Muscle of back (tissue), 13 donors: ENCODE measurements around the gene TUBG2. TPM values are rescaled to one million over a fixed set of nuclear protein-coding genes. Genes with fewer than 3 reads are reported as not detected.
A peak's percentile ranks its signal among the peaks of the same experiment; 100 is the strongest.
"Not testable (repeated sequence)": the region's sequence is repeated elsewhere in the genome, so short reads cannot be mapped to it uniquely, and the experiment has no call there.

Source experiments
- DNase-seq, 3 donors: peaks; one replicate each; pipeline versions ENCODE4 v3.0.0 to v3.0.0-alpha.2; 2013
- long read RNA-seq, 9 donors: transcript quantifications; one replicate each; lab custom pipeline, GENCODE V29; 2026
- polyA plus RNA-seq, 10 donors: library from polyadenylated mRNA; unstranded; fragments of 120-200 nt; gene quantifications; one replicate each; pipeline ENCODE4 v1.2.1, GENCODE V29; 2013; ENCODE audit not compliant: insufficient read length in 10 of 10

TUBG2 gene
- 10 to 100 TPM in 9 of 10 donors, 1 to 10 TPM in 1; 9.7 to 21.2 (median 12.6) TPM for polyA plus RNA-seq
- long read RNA-seq, donor 1, partial matches to known transcripts: 0 of 3 reads
- long read RNA-seq, donor 1, other reads (novel, unspliced or antisense): 0 of 3 reads
- long read RNA-seq, donor 2, partial matches to known transcripts: 0 of 3 reads
- long read RNA-seq, donor 2, other reads (novel, unspliced or antisense): 0 of 3 reads
- long read RNA-seq, donor 3: 0 reads
- long read RNA-seq, donor 4: 0 reads
- long read RNA-seq, donor 5, partial matches to known transcripts: 0 of 2 reads
- long read RNA-seq, donor 5, other reads (novel, unspliced or antisense): 0 of 2 reads
- long read RNA-seq, donor 6: 0 reads
- long read RNA-seq, donor 7, partial matches to known transcripts: 0 of 4 reads
- long read RNA-seq, donor 7, other reads (novel, unspliced or antisense): 0 of 4 reads
- long read RNA-seq, donor 8, partial matches to known transcripts: 0 of 1 reads
- long read RNA-seq, donor 8, other reads (novel, unspliced or antisense): 0 of 1 reads
- long read RNA-seq, donor 9: 0 reads

DNA sequence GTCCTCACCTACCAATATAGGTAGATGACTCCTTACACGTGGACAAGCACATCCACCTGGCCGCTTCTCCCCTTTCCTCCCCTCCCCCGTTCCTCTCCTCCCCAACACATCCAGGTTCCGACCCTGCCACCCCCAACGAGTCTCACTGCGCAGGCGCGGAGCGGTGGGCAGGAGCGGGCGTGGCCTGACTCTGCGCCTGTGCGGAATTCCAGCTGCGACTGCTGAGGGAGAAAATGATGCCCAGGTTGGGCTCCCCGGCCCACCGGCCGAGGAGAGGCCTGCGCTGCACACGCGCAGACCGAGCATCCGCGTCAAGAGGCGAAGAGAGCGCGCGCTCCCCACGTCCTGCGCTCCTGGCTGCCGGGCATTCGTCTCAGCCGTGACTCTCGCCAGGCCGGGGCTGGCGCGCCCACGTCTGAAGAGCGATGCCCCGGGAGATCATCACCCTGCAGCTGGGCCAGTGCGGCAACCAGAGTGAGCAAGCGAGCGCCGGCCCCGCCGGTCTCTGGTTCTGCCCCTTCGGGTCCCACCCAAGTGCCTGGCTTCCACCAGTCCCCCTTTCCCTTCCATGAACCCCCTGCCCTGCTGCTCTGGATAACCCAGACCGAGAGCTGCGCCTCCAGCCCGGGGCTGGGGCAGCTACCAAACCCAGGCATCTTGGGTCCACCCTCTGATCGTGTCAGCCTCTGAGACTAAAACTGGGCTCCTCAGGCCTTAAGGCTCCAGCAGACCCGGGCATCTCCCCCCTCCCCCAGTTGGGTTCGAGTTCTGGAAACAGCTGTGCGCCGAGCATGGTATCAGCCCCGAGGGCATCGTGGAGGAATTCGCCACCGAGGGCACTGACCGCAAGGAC, at the start of gene TUBG2:
TSS of gene TUBG2 (plus strand) at position 206 of the 853 bp plus-strand sequence. CDS start at position 426, 220 bp downstream.
- DNase-seq: peak; percentile 88 to 95 (median 92)

- DNase-seq: not testable (repeated sequence)
Observed at GRCh38 chr17:42609814-42610801, 49.0 kb upstream of the TUBG2 start.

DNA sequence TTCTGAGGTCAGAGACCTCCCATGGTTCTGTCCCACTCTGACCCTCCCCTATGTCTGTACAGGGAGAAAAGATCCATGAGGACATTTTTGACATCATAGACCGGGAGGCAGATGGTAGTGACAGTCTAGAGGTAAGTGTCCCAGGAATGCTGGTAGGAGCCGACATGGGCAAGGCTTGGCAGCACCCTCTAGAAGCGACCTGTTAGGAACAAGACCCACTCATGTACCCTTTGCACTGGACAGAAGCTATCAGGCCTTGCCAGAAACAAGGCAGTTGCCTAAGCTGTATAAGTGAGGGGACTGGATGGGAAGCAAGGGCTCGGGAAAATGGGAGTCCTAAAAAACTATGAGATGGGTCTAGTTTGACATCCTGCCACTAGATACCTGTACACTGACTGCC, 47.1 kb upstream of the TUBG2 start:
- DNase-seq: no peak

- no peak for DNase-seq
Observed at GRCh38 chr17:42613699-42614295, 45.3 kb upstream of the TUBG2 start.

DNA sequence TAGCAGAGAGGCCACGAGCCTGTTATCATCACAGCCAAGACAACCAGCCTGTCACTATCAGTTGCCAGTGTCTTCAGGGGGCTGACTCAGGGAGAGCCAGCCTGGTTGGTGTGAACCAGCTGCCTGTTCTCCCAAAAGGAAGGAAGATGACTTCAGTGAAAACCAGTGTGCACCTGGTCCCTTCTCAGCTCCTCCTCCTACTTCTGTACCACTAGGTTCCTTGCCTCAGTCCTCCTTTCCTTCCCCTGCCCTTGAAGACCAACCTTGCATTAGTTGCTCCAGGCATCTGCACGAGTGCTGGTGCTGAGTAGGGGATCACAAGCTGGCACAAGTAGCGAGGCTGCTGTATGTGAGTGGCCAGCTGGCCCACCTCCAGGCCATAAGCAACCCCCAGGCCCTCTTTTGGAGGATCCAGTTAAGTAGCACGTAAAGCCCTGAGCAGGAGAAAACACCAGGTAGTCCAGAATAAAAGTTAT, 41.1 kb upstream of the TUBG2 start:
- peak in 2 of 3 donors; percentile 7 to 9 for DNase-seq

GRCh38 chr17:42618442-42619150, 40.5 kb upstream of the TUBG2 start:
- DNase-seq: peak; percentile 57 to 69 (median 58)

- not testable (repeated sequence) for DNase-seq
Observed at GRCh38 chr17:42621987-42622386, 37.1 kb upstream of the TUBG2 start.

DNA sequence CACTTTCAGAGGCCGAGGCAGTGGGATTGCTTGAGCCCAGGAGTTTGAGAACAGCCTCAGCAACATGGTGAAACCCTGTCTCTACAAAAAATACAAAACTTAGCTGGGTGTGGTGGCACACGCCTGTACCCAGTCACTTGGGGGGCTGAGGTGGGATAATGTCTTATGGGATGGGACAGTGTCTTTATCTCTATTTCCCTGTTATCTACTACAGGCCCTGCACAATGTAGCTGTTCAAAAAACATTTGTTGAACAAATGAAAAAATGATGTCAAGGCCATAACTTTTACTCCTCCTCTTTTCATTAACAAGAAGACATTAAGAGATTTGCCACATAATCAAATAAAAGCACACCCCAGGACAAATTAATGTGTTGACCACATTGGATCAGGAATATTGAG, 35.8 kb upstream of the TUBG2 start:
- DNase-seq: no peak

DNA sequence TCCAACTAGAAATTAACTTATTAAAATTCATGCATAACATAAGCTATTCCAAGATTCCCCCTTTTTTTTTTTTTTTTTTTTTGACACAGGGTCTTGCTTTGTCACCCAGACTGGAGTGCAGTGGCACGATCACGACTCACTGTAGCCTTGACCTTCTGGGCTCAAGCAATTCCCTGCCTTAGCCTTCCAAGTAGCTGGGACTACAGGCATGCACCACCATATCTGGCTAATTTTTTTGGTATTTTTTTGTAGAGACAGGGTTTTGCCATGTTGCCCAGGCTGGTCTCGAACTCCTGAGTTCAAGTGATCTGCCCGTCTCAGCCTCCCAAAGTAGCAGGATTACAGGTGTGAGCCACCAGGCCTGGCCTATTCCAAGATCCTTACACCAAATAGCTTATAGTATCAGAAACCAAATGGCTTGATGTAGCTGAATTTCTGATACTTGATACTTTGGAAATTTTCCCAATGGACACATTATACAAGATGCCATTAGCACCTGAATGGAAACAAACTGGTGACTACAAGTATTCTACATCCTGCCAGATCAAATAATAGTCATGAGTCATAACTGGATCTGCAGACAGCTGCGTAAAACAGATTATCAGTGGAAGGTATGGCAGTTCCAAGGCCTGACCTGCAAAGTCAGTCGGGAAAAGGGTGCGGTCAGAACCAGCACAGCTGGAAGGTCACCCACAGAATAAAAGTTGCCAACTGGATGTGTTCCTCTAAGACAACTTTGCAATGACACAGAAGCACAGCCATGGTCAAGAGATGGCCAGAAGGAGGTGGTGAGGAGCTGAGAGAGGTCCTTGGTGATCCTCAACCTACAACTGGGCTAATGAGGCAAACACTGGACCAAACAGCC, 35.1 kb upstream of the TUBG2 start:
- no peak for DNase-seq

- DNase-seq: not testable (repeated sequence)
Observed at GRCh38 chr17:42627032-42627764, 31.9 kb upstream of the TUBG2 start.

DNA sequence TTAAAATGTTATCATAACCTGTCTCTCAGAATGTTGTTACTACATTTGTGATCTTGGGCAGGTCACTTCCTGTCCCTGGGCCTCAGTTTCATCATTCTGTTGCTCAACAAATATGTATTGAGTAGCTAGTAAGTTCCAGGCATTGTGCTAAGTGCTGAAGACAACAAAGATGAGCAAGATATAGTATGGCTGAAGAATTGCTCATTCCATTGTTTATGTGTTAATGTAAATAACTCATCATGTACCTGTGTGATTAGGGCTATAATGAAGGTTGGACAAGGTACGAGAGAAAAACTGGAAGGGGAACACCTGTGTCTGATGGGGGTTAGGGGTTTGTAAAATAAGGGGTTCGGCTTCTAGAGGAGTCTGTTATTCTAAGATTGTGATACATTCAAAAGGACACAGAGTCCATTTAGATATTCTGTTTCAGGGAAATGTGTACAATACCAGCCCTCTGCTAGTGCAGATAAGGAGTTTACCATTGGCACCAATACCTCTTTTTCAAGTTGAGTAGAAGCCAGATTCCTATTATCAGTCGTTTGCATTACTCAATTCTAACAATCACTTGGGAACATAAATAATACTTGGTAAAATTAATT, 29.6 kb upstream of the TUBG2 start:
- DNase-seq: no peak

DNA sequence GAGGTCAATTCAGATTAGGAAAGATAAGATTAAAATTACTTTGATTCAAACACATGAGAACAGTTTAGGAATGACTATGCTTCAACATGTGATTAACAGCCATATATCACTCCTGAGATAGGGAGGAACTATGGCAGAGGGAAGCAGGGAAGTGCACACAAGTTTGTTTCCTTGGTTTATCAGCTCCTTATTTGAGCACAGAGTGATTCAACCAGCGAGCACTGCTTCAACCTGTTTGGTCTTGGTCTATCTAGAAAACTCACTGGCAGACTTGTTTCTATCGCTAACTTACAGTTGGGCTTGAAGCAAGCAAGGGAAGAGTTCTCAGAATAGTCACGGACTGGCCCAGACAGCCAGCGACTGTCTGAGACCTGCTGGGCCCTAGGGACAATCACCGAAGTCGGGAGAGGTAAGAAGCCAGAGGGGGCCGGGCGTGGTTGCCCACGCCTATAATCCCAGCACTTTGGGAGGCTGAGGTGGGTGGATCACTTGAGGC, 26.1 kb upstream of the TUBG2 start:
- no peak for DNase-seq

GRCh38 chr17:42639525-42640113, 19.5 kb upstream of the TUBG2 start:
- no peak for DNase-seq

- no peak for DNase-seq
Observed at GRCh38 chr17:42640121-42640520, 19.0 kb upstream of the TUBG2 start.

DNA sequence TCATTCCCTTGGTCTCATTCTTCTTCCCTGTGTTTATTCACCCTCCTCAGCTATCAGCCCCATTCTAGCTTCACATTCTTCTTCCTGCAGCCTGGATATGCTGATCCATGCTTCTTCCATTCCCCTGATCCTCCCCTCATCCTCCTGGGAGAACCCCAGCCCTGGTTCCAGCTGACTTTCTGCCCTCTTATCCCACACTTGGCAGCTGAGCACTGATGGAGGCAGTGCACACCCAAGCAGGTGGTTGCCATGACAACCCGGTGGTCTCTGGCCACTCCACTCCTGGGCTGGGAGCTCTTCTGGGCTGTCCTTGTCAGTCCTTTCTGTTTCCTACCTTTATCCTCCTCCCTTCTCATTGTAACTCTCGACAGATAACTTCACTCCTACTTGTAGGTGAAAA, 16.7 kb upstream of the TUBG2 start:
- DNase-seq: no peak

GRCh38 chr17:42647778-42648177, 11.3 kb upstream of the TUBG2 start:
- DNase-seq: no peak

- no peak for DNase-seq
Observed at GRCh38 chr17:42651392-42651791, 7.7 kb upstream of the TUBG2 start.
